Neutrophil (primary cell): ENCODE measurements around the gene ZNF397.
A peak's percentile ranks its signal among the peaks of the same experiment; 100 is the strongest.

Source experiments
- H3K27ac ChIP-seq: fragments of 200-600 bp; sonication (generic); 2 replicates; pipeline ENCODE4 v1.5.1; 2016; ENCODE audit warnings: mild to moderate bottlenecking, moderate library complexity
- H3K27me3 ChIP-seq: fragments of 200-600 bp; sonication (generic); 2 replicates; pipeline ENCODE4 v1.6.0; 2016; ENCODE audit warnings: mild to moderate bottlenecking
- H3K36me3 ChIP-seq: fragments of 200-600 bp; sonication (generic); 2 replicates; pipeline ENCODE4 v1.5.1; 2017
- H3K4me1 ChIP-seq, 2 experiments: fragments of 200-600 bp in 1 of 2; sonication (generic) in 1 of 2; 1 replicate in 1 of 2; 2 replicates in 1 of 2; pipeline versions ENCODE4 v1.5.1 to v1.6.1; 2013 to 2016; ENCODE audit warnings: low read depth in 1 of 2, low read length in 1 of 2, mild to moderate bottlenecking in 1 of 2, moderate library complexity in 1 of 2; ENCODE audit not compliant: control insufficient read depth in 1 of 2, insufficient read depth in 1 of 2
- H3K4me3 ChIP-seq, 2 experiments: fragments of 200-600 bp in 1 of 2; sonication (generic) in 1 of 2; 1 replicate in 1 of 2; 2 replicates in 1 of 2; pipeline ENCODE4 v1.5.1; 2013 to 2016; ENCODE audit warnings: low read depth in 1 of 2, low read length in 1 of 2, mild to moderate bottlenecking in 1 of 2, moderate library complexity in 1 of 2
- H3K9me3 ChIP-seq: fragments of 200-600 bp; sonication (generic); 2 replicates; pipeline ENCODE4 v1.5.1; 2016
- CTCF ChIP-seq: fragments of 200-600 bp; sonication (generic); IDR thresholded peaks from 2 replicates; pipeline ENCODE4 v1.5.1; 2016; ENCODE audit warnings: antibody characterized with exemption

The ZNF397 gene

GRCh38 chr18:35239314-35239713 is 1.5 kb upstream of the ZNF397 start:
- no peak for TF ChIP-seq CTCF
- no peak overlapping the region for H3K27ac ChIP-seq
- H3K4me3 ChIP-seq, result no peak overlapping the region
- no peaks in the 10 kb centered on the region for H3K9me3 ChIP-seq
- H3K36me3 ChIP-seq, result peaks cover 21% of the 10 kb centered on the region
- H3K27me3 ChIP-seq, result no peaks in the 10 kb centered on the region
- peaks cover 14 to 15% of the 10 kb centered on the region in 2 experiments for H3K4me1 ChIP-seq

- Histone ChIP-seq H3K4me1 (peaks cover 17 to 19% of the 10 kb centered on the region in 2 experiments), H3K27ac (peak overlapping the region; percentile 91), H3K36me3 (peaks cover 39% of the 10 kb centered on the region), H3K4me3 (peak overlapping the region; percentile 71 to 78), H3K9me3 (no peaks in the 10 kb centered on the region), H3K27me3 (no peaks in the 10 kb centered on the region)
- no peak for TF ChIP-seq CTCF
Measured at GRCh38 chr18:35241448-35241804, 592 bp downstream of the ZNF397 start.

DNA sequence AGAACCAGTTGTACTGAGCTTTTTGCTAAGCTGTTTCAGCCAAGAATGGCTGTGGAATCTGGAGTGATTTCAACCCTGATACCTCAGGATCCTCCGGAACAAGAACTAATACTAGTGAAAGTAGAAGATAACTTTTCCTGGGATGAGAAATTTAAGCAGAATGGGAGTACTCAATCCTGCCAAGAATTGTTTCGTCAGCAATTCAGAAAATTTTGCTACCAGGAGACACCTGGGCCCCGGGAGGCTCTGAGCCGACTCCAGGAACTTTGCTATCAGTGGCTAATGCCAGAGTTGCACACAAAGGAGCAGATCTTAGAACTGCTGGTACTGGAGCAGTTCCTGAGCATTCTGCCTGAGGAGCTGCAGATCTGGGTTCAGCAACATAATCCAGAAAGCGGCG is 1.6 kb downstream of the ZNF397 start:
- H3K27ac ChIP-seq, result no peak overlapping the region
- peaks cover 39% of the 10 kb centered on the region for H3K36me3 ChIP-seq
- no peaks in the 10 kb centered on the region for H3K9me3 ChIP-seq
- TF ChIP-seq CTCF, result no peak
- peaks cover 27 to 29% of the 10 kb centered on the region in 2 experiments for H3K4me1 ChIP-seq
- no peak overlapping the region for H3K4me3 ChIP-seq
- H3K27me3 ChIP-seq, result no peaks in the 10 kb centered on the region

GRCh38 chr18:35244671-35245070 is 3.8 kb downstream of the ZNF397 start:
- H3K4me1 ChIP-seq, result peaks cover 40 to 41% of the 10 kb centered on the region in 2 experiments
- H3K27ac ChIP-seq, result no peak overlapping the region
- H3K9me3 ChIP-seq, result no peaks in the 10 kb centered on the region
- H3K4me3 ChIP-seq, result no peak overlapping the region
- no peaks in the 10 kb centered on the region for H3K27me3 ChIP-seq
- TF ChIP-seq CTCF, result no peak
- peaks cover 50% of the 10 kb centered on the region for H3K36me3 ChIP-seq

GRCh38 chr18:35245719-35246317 is 5.0 kb downstream of the ZNF397 start:
- H3K27ac ChIP-seq, result peak overlapping the region; percentile 88
- TF ChIP-seq CTCF, result no peak
- H3K27me3 ChIP-seq, result no peaks in the 10 kb centered on the region
- no peak overlapping the region for H3K4me3 ChIP-seq
- H3K36me3 ChIP-seq, result peaks cover 58% of the 10 kb centered on the region
- no peaks in the 10 kb centered on the region for H3K9me3 ChIP-seq
- H3K4me1 ChIP-seq, result peaks cover 35 to 37% of the 10 kb centered on the region in 2 experiments
